Gastroesophageal sphincter (tissue), 3 donors: ENCODE measurements around the gene HSPE1.

Experiments
- CTCF ChIP-seq, 4 experiments: fragments of 200-600 bp in 2 of 4; fragments of 450-650 bp in 2 of 4; sonication (generic) in 1 of 4; IDR thresholded peaks; one replicate each; pipeline ENCODE4 v1.5.1; 2017 to 2019; ENCODE audit warnings: antibody characterized with exemption in 4 of 4, mild to moderate bottlenecking in 2 of 4, moderate library complexity in 2 of 4
- EP300 ChIP-seq: sonication (generic); formaldehyde crosslinking; IDR thresholded peaks from one replicate; pipeline ENCODE4 v1.6.1; 2017; ENCODE audit warnings: antibody characterized with exemption, mild to moderate bottlenecking
- POLR2A ChIP-seq, 2 donors: fragments of 450-650 bp; IDR thresholded peaks; one replicate each; pipeline ENCODE4 v1.6.1; 2017; ENCODE audit warnings: antibody characterized with exemption in 2 of 2, mild to moderate bottlenecking in 2 of 2, moderate library complexity in 1 of 2
- POLR2AphosphoS5 ChIP-seq: sonication (generic); formaldehyde crosslinking; IDR thresholded peaks from one replicate; pipeline ENCODE4 v1.6.1; 2017; ENCODE audit warnings: antibody characterized with exemption

DNA sequence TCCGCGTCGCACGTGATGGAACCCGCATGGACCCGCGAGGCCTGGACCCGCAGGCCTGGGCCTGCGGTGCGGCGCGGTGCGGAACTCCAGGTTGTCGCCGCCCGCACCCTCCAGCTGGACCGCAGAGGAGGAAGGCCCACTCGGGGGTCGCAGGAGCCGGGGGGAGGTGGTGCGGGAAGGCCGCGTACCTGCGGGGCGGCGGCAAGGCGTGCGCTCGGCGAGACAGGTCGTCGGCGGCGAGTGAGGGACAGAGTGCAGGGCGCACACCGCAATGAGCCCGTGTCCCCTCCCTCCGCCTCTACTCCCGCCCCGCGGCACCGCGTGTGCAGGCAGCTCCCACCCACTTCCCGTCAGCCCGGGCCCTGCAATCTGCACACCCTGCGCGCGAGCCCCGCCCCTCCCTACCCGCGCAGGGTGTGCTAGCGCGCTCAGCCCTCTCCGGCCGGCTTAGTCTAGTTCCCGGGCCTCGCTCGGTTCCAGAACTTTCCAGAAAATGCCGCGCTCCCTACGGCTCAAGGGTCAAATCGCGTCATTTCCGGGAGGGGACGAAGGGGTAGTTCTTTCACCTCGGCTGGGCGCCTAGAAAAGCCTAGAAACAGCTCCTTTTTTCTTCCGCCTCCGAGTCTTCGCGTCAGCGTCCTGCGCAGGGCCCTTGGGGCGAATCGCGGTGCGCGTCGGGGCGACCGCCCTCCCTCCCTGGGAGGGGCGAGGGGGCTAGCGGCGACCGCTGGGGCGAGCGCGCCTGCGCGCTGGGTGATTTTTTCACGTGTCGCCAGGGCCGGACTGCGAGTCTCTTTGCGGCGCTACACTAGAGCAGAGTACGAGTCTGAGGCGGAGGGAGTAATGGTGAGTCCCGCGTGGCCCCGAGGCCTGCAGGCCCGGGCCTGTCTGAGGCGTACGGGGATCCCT is at the start of gene HSPE1, which contains the start of gene HSPD1:
- peak in 1 of 4 experiments; percentile 6 for TF ChIP-seq CTCF (IDR thresholded peaks at IDR 0.05)
- TF ChIP-seq POLR2A (IDR thresholded peaks at IDR 0.05) = peak; percentile 93 to 97
- peak; percentile 97 for TF ChIP-seq POLR2AphosphoS5
- TF ChIP-seq EP300 = peak; percentile 42
